SU-DHL-6 (cell line): ENCODE data around the gene CDPF1.

Experiments
- H2AFZ ChIP-seq: fragments of 200-600 bp; sonication (generic); 2 replicates; pipeline ENCODE4 v1.6.1; 2014; ENCODE audit warnings: low read depth, mild to moderate bottlenecking, moderate library complexity, mixed read lengths, antibody characterized with exemption, low read length; ENCODE audit not compliant: severe bottlenecking
- H3F3A ChIP-seq: fragments of 200-600 bp; shearing (Covaris generic); 2 replicates; pipeline ENCODE4 v1.6.0; 2016; ENCODE audit warnings: antibody characterized with exemption, mild to moderate bottlenecking; ENCODE audit not compliant: insufficient read depth
- H3K27ac ChIP-seq: fragments of 200-600 bp; sonication (generic); 2 replicates; pipeline ENCODE4 v1.5.1; 2016; ENCODE audit warnings: low read depth, mild to moderate bottlenecking, low read length, moderate library complexity, mixed read lengths
- H3K27me3 ChIP-seq: fragments of 200-600 bp; sonication (generic), shearing (Covaris generic); 2 replicates; pipeline ENCODE4 v1.6.0; 2014; ENCODE audit warnings: mild to moderate bottlenecking, low read length
- H3K36me3 ChIP-seq: fragments of 200-600 bp; sonication (generic); 2 replicates; pipeline ENCODE4 v1.6.1; 2014; ENCODE audit warnings: mild to moderate bottlenecking, low read length, mixed read lengths
- H3K4me2 ChIP-seq: fragments of 300-600, 200-600 bp; shearing (Covaris generic), sonication (generic); 2 replicates; pipeline ENCODE4 v1.6.0; 2014; ENCODE audit warnings: low read length, low read depth, mild to moderate bottlenecking; ENCODE audit not compliant: poor library complexity, severe bottlenecking
- H3K4me3 ChIP-seq: fragments of 200-600 bp; sonication (generic); 2 replicates; pipeline ENCODE4 v1.5.1; 2014; ENCODE audit warnings: antibody characterized with exemption, low read length, mild to moderate bottlenecking, mixed read lengths; ENCODE audit not compliant: insufficient read depth, poor library complexity, severe bottlenecking
- H3K79me2 ChIP-seq: fragments of 200-600 bp; sonication (generic); 2 replicates; pipeline ENCODE4 v1.6.1; 2014; ENCODE audit warnings: mild to moderate bottlenecking, low read length, moderate library complexity; ENCODE audit not compliant: insufficient read depth
- H3K9ac ChIP-seq: fragments of 200-600 bp; sonication (generic); 2 replicates; pipeline ENCODE4 v1.7.0; 2014; ENCODE audit warnings: mild to moderate bottlenecking, low read length
- H3K9me2 ChIP-seq: fragments of 200-600 bp; sonication (generic); replicated peaks from 2 replicates; pipeline ENCODE4 v1.6.1; 2014; ENCODE audit warnings: low read length; ENCODE audit not compliant: insufficient read depth
- H3K9me3 ChIP-seq: fragments of 200-600 bp; sonication (generic); 2 replicates; pipeline ENCODE4 v1.6.1; 2014; ENCODE audit warnings: low read length, mixed read lengths; ENCODE audit not compliant: insufficient read depth
- H4K20me1 ChIP-seq: fragments of 200-600 bp; sonication (generic); 2 replicates; pipeline ENCODE4 v1.6.1; 2014; ENCODE audit warnings: low read depth, mild to moderate bottlenecking, antibody characterized with exemption, low read length, moderate library complexity, mixed read lengths
- EZH2phosphoT487 ChIP-seq: fragments of 200-600 bp; sonication (generic), shearing (Covaris generic); conservative IDR thresholded peaks from 2 replicates; pipeline ENCODE4 v1.6.1; 2018; ENCODE audit warnings: mild to moderate bottlenecking, antibody characterized with exemption, low read length, moderate library complexity, mixed read lengths
- TF ChIP-seq, protein P1 (sequence below): fragments of 200-600 bp; sonication (generic); IDR thresholded peaks from one replicate; pipeline ENCODE4 v1.5.1; 2017; ENCODE audit warnings: antibody characterized with exemption, mild to moderate bottlenecking, low read length, moderate library complexity; ENCODE audit not compliant: insufficient read depth, poor library complexity, severe bottlenecking

Gene CDPF1

DNA sequence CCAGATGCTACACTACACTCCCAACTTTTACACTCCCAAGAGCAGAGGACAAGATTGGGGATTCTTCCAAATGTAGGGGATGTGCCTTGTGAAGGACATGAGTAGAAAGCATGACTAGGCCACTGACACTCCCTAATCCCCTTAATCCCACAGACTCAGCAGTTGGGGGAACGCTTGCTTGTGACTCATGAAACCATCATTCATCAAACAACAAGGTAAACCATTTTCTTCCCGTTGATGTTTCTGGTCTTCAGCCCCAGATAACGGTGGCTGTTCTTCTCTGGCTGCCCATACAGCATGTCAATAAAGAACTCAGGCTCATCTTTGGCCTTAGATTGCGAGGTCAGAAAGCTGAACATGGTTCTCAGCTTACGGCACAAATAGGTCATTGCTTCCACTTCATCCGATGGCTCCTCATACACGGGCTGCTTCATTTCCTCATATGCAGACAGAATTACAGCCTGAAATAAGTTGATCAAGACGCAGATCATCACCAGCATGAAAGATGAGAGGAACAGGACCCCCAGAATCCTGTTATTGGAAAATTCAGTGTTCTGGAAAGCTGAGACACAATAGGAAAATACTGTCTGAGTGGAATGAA is 6.4 kb upstream of the CDPF1 start:
- no peaks in the 10 kb centered on the region for H3K27me3 ChIP-seq
- no peak overlapping the region for H3K4me2 ChIP-seq
- no peak overlapping the region for H3K9ac ChIP-seq
- H3F3A ChIP-seq: 0 out of 2 replicates have a peak, but pooled peaks cover 10% of the 10 kb centered on the region
- H4K20me1 ChIP-seq: no peaks in the 10 kb centered on the region
- H3K9me3 ChIP-seq: no peaks in the 10 kb centered on the region
- H3K4me3 ChIP-seq: no peak overlapping the region
- H2AFZ ChIP-seq: no peak overlapping the region
- H3K79me2 ChIP-seq: no peaks in the 10 kb centered on the region
- TF ChIP-seq, protein P1, sequence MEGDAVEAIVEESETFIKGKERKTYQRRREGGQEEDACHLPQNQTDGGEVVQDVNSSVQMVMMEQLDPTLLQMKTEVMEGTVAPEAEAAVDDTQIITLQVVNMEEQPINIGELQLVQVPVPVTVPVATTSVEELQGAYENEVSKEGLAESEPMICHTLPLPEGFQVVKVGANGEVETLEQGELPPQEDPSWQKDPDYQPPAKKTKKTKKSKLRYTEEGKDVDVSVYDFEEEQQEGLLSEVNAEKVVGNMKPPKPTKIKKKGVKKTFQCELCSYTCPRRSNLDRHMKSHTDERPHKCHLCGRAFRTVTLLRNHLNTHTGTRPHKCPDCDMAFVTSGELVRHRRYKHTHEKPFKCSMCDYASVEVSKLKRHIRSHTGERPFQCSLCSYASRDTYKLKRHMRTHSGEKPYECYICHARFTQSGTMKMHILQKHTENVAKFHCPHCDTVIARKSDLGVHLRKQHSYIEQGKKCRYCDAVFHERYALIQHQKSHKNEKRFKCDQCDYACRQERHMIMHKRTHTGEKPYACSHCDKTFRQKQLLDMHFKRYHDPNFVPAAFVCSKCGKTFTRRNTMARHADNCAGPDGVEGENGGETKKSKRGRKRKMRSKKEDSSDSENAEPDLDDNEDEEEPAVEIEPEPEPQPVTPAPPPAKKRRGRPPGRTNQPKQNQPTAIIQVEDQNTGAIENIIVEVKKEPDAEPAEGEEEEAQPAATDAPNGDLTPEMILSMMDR: no peak
- TF ChIP-seq EZH2phosphoT487: no peak
- H3K36me3 ChIP-seq: no peaks in the 10 kb centered on the region
- H3K9me2 ChIP-seq: no peaks in the 10 kb centered on the region
- H3K27ac ChIP-seq: no peak overlapping the region

DNA sequence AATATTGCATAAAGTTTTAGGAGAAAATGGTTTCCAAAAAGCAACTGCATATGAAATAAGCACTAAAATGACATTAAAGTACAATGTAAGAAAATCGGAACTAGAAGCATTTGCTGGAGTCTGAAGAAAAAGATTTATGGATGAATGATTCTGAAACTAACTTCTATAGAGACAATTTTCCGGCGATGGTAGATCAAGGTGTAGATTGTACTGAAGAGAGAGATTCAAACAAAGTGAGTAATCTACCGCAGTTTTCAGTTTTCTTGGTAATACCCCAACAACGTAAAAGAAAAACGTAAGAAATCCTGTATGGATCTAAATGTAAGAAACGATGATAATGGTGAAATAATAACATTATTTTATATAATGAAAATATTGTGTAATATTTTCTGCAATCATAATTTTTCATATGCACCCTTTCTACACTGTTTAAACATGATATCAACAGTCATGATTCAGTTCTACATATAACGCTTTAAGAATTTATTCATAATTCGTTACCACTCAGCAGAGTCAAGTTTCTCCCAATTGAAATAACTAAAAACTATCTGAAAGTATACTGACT is 1.8 kb upstream of the CDPF1 start:
- Histone ChIP-seq H4K20me1 (no peaks in the 10 kb centered on the region), H3K4me2 (peak overlapping the region; percentile 2), H3K36me3 (no peaks in the 10 kb centered on the region), H3K27ac (no peak overlapping the region), H2AFZ (no peak overlapping the region), H3K79me2 (no peaks in the 10 kb centered on the region; the same call in 1 of the 2 replicates), H3K9me3 (no peaks in the 10 kb centered on the region), H3K4me3 (no peak overlapping the region), H3K9ac (no peak overlapping the region), H3K27me3 (no peaks in the 10 kb centered on the region), H3K9me2 (no peaks in the 10 kb centered on the region), H3F3A (0 out of 2 replicates have a peak, but pooled peaks cover 10% of the 10 kb centered on the region)
- TF ChIP-seq, protein P1: no peak

DNA sequence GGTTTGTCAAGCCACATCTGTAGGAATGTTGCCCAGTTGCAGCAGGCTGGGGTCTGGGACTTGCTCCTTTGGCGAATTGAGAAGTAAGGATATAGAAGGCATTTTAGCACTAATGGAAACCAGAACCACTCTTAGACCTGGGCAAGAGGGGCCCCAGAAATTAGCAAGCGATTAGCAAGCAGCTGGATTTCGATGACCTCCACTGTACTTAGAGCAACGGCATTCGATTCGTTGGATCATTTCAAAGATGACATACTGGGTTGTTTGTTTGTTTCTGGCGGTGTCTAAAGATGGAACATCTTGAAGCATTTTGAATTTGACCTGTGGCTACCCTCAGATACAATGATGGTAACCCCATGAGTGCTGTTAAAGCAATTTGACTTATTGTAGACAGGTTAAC is 1.2 kb upstream of the CDPF1 start:
- TF ChIP-seq, protein P1: no peak
- no peak for TF ChIP-seq EZH2phosphoT487
- Histone ChIP-seq H3K9ac (peak overlapping the region; percentile 87), H3K9me3 (no peaks in the 10 kb centered on the region), H3K27me3 (no peaks in the 10 kb centered on the region), H3K79me2 (no peaks in the 10 kb centered on the region; the same call in 1 of the 2 replicates), H2AFZ (peak overlapping the region; percentile 47), H3K9me2 (no peaks in the 10 kb centered on the region), H3K4me3 (peak overlapping the region; percentile 89), H3K36me3 (no peaks in the 10 kb centered on the region), H3K27ac (no peak overlapping the region), H4K20me1 (no peaks in the 10 kb centered on the region), H3K4me2 (peak overlapping the region; percentile 53), H3F3A (0 out of 2 replicates have a peak, but pooled peaks cover 10% of the 10 kb centered on the region)
